Endothelial cell (in vitro differentiated cells): Measurements from ENCODE around the gene HTD2. TPM values are rescaled to one million over a fixed set of nuclear protein-coding genes. Genes with fewer than 3 reads are reported as not detected.

Experiments
- DNase-seq: peaks from one replicate; pipeline ENCODE4 v3.0.0; 2021; ENCODE audit warnings: low spot score
- H3K27ac Mint-ChIP-seq: one replicate; pipeline ENCODE4 v1.8.0; 2021; ENCODE audit warnings: mixed read lengths, inconsistent platforms; ENCODE audit not compliant: unreplicated experiment
- H3K27me3 Mint-ChIP-seq: one replicate; pipeline ENCODE4 v1.8.0; 2021; ENCODE audit warnings: mild to moderate bottlenecking, moderate library complexity, mixed read lengths, inconsistent platforms; ENCODE audit not compliant: unreplicated experiment
- H3K36me3 Mint-ChIP-seq: one replicate; pipeline ENCODE4 v1.8.0; 2021; ENCODE audit warnings: mild to moderate bottlenecking, low read depth, mixed read lengths, inconsistent platforms; ENCODE audit not compliant: unreplicated experiment
- H3K4me1 Mint-ChIP-seq: one replicate; pipeline ENCODE4 v1.8.0; 2021; ENCODE audit warnings: mild to moderate bottlenecking, mixed read lengths, inconsistent platforms; ENCODE audit not compliant: unreplicated experiment
- H3K4me3 Mint-ChIP-seq: one replicate; pipeline ENCODE4 v1.8.0; 2021; ENCODE audit warnings: mild to moderate bottlenecking, mixed read lengths, inconsistent platforms; ENCODE audit not compliant: unreplicated experiment
- H3K9me3 Mint-ChIP-seq: one replicate; pipeline ENCODE4 v1.8.0; 2021; ENCODE audit warnings: mixed read lengths, inconsistent platforms; ENCODE audit not compliant: unreplicated experiment
- CTCF ChIP-seq: fragments of 200-600 bp; sonication (generic); IDR thresholded peaks from one replicate; pipeline ENCODE4 v1.5.0; 2021; ENCODE audit warnings: antibody characterized with exemption; ENCODE audit not compliant: unreplicated experiment
- total RNA-seq: library from RNA; stranded (reverse); fragmentation: NEBNext Ultra II Directional; extraction: Animal tissue kit (Norgen Biotek cat#: 25700); gene quantifications from one replicate; pipeline ENCODE4 v1.2.1, GENCODE V29; 2021; ENCODE audit not compliant: unreplicated experiment

HTD2 gene
- total RNA-seq, 1 donor from 2014 or later = 8.4 TPM

DNA sequence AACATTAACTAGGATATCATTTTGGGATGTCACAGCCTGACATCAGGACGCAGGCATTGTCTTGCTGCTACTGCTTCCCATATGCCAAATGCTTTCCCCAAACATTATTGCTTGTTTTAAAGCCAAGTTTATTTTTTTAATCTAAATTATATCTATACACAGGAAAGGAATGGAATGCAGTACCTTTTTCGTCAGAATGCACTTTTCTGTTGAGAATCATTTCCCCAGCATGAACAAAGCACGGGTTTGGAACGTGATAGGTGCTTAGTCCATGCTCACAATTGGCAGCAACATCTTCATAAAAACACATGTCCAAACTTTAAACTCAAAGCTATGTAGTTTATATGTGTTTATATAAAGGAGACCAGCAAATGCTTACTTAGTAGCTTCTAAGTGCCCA lies 52.5 kb downstream of the HTD2 start:
- H3K4me3 Mint-ChIP-seq = no peak overlapping the region
- H3K9me3 Mint-ChIP-seq = no peaks in the 10 kb centered on the region
- no peak for DNase-seq
- H3K36me3 Mint-ChIP-seq = no peaks in the 10 kb centered on the region
- H3K27me3 Mint-ChIP-seq = no peaks in the 10 kb centered on the region
- no peak for TF ChIP-seq CTCF
- no peak overlapping the region for H3K27ac Mint-ChIP-seq
- H3K4me1 Mint-ChIP-seq = peaks cover 9% of the 10 kb centered on the region

- Mint-ChIP-seq H3K9me3 (no peaks in the 10 kb centered on the region), H3K4me3 (no peak overlapping the region), H3K27me3 (no peaks in the 10 kb centered on the region), H3K27ac (no peak overlapping the region), H3K36me3 (no peaks in the 10 kb centered on the region), H3K4me1 (peaks cover 4% of the 10 kb centered on the region)
- DNase-seq = no peak
- no peak for TF ChIP-seq CTCF
Measured at GRCh38 chr3:58359621-58360020, 53.3 kb downstream of the HTD2 start.

GRCh38 chr3:58361866-58362265 lies 55.5 kb downstream of the HTD2 start:
- Mint-ChIP-seq H3K4me1 (peaks cover 10% of the 10 kb centered on the region), H3K36me3 (no peaks in the 10 kb centered on the region), H3K4me3 (no peak overlapping the region), H3K9me3 (no peaks in the 10 kb centered on the region), H3K27me3 (no peaks in the 10 kb centered on the region), H3K27ac (no peak overlapping the region)
- no peak for TF ChIP-seq CTCF
- no peak for DNase-seq

DNA sequence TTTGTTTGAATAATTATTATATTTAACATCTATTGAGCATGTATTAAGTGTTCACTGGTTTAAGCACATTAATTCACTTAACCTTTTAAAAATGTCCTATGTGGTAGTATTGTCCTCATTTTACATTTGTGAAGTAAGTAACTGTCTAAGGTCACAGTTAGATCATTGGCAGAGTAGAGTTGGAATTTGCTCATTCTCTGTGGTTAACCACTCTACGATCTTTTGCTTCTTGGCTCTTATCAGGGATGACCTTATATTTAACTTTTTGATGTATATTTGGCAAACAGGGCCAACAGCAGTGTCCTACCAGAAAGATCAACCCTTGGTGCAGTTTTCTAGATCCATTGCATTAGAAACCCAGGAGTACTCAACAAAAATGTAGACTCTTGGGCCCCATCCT lies 60.4 kb downstream of the HTD2 start:
- no peaks in the 10 kb centered on the region for H3K36me3 Mint-ChIP-seq
- no peak for DNase-seq
- no peaks in the 10 kb centered on the region for H3K9me3 Mint-ChIP-seq
- H3K27ac Mint-ChIP-seq = no peak overlapping the region
- peaks cover 6% of the 10 kb centered on the region for H3K4me1 Mint-ChIP-seq
- TF ChIP-seq CTCF = no peak
- H3K4me3 Mint-ChIP-seq = no peak overlapping the region
- no peaks in the 10 kb centered on the region for H3K27me3 Mint-ChIP-seq

- Mint-ChIP-seq H3K9me3 (no peaks in the 10 kb centered on the region), H3K27me3 (no peaks in the 10 kb centered on the region), H3K4me3 (no peak overlapping the region), H3K36me3 (no peaks in the 10 kb centered on the region), H3K4me1 (peaks cover 6% of the 10 kb centered on the region), H3K27ac (no peak overlapping the region)
- no peak for DNase-seq
- no peak for TF ChIP-seq CTCF
Measured at GRCh38 chr3:58369038-58369437, 62.7 kb downstream of the HTD2 start.

Other genes starting within 250 kb of the HTD2 start
- gene DNASE1L3, start 95.5 kb upstream of the HTD2 start, total RNA-seq = 1.6 TPM
- gene ABHD6, start 68.7 kb upstream of the HTD2 start, total RNA-seq = 3.0 TPM
- 15.2 TPM for gene RPP14, start 275 bp upstream of the HTD2 start, total RNA-seq
- 18.8 TPM for gene PXK, start 26.4 kb downstream of the HTD2 start, total RNA-seq
- gene PDHB, start 127.3 kb downstream of the HTD2 start, total RNA-seq = 72.8 TPM
- 11.9 TPM for gene KCTD6, start 185.6 kb downstream of the HTD2 start, total RNA-seq
- 1.1 TPM for gene ACOX2, start 230.7 kb downstream of the HTD2 start, total RNA-seq